Endodermal cell (in vitro differentiated cells): Measurements from ENCODE around the gene C2orf92. TPM values are rescaled to one million over a fixed set of nuclear protein-coding genes. Genes with fewer than 3 reads are reported as not detected.

ENCODE experiments used
- DNase-seq: peaks from one replicate; pipeline ENCODE4 v3.0.0-alpha.2; 2017
- H3K27ac ChIP-seq: 2 replicates; pipeline ENCODE4 v1.5.1; 2013; ENCODE audit warnings: mild to moderate bottlenecking, low read depth, low read length, moderate library complexity
- H3K27me3 ChIP-seq: 2 replicates; pipeline ENCODE4 v1.6.1; 2013; ENCODE audit warnings: mild to moderate bottlenecking, low read length, moderate library complexity; ENCODE audit not compliant: insufficient read depth, control insufficient read depth, poor library complexity, severe bottlenecking
- H3K36me3 ChIP-seq: 2 replicates; pipeline ENCODE4 v1.7.0; 2013; ENCODE audit warnings: mild to moderate bottlenecking, low read length, moderate library complexity; ENCODE audit not compliant: control insufficient read depth, insufficient read depth
- H3K4me1 ChIP-seq: one replicate; pipeline ENCODE4 v1.7.0; 2013; ENCODE audit warnings: low read length; ENCODE audit not compliant: control insufficient read depth, insufficient read depth
- H3K4me3 ChIP-seq: 2 replicates; pipeline ENCODE4 v1.5.1; 2013; ENCODE audit warnings: mild to moderate bottlenecking, low read length, moderate library complexity
- H3K9ac ChIP-seq: 2 replicates; pipeline ENCODE4 v1.6.1; 2013; ENCODE audit warnings: mild to moderate bottlenecking, low read length, moderate library complexity; ENCODE audit not compliant: poor library complexity, severe bottlenecking; ENCODE audit errors: extremely low read depth
- H3K9me3 ChIP-seq: 2 replicates; pipeline ENCODE4 v1.6.1; 2013; ENCODE audit warnings: mild to moderate bottlenecking, low read length, moderate library complexity; ENCODE audit not compliant: control insufficient read depth
- H3K27ac Mint-ChIP-seq: 2 replicates; pipeline ENCODE4 v1.8.0; 2020; ENCODE audit warnings: mixed read lengths
- H3K27me3 Mint-ChIP-seq: 2 replicates; pipeline ENCODE4 v1.8.0; 2021; ENCODE audit warnings: mild to moderate bottlenecking, mixed read lengths; ENCODE audit not compliant: insufficient read depth
- H3K36me3 Mint-ChIP-seq: 2 replicates; pipeline ENCODE4 v1.8.0; 2020; ENCODE audit warnings: low read depth, mixed read lengths
- H3K4me1 Mint-ChIP-seq: 2 replicates; pipeline ENCODE4 v1.8.0; 2020; ENCODE audit warnings: mixed read lengths
- H3K4me3 Mint-ChIP-seq: 2 replicates; pipeline ENCODE4 v1.8.0; 2020; ENCODE audit warnings: mild to moderate bottlenecking, moderate library complexity, mixed read lengths
- H3K9me3 Mint-ChIP-seq: 2 replicates; pipeline ENCODE4 v1.8.0; 2020; ENCODE audit warnings: mild to moderate bottlenecking, mixed read lengths
- CTCF ChIP-seq: fragments of 200-600 bp; sonication (generic); conservative IDR thresholded peaks from 2 replicates; pipeline ENCODE4 v1.5.0; 2021; ENCODE audit warnings: antibody characterized with exemption, mild to moderate bottlenecking
- WGBS, 2 experiments: methylation state at CpG; one replicate each; pipeline versions ENCODE4 v1.1.5 to v1.1.7; 2013; ENCODE audit warnings: missing lambda C conversion rate in 2 of 2, mixed read lengths in 1 of 2; ENCODE audit not compliant: insufficient coverage in 1 of 2, insufficient read length in 1 of 2; 5-methylcytosine and 5-hydroxymethylcytosine counted together
- total RNA-seq, 2 donors: library from RNA; stranded (reverse); fragmentation: NEBNext Ultra II Directional in 1 of 2; extraction: Animal tissue kit (Norgen Biotek cat#: 25700) in 1 of 2; gene quantifications; 2 replicates in 1 of 2; 3 replicates in 1 of 2; pipeline ENCODE4 v1.2.1, GENCODE V29; 2021

Gene C2orf92
- total RNA-seq, 2 donors from 2014 or later, result 12.5 to 17.4 TPM

- Mint-ChIP-seq H3K27me3 (no peaks in the 10 kb centered on the region), H3K4me1 (peaks cover 21% of the 10 kb centered on the region), H3K27ac (no peak overlapping the region), H3K4me3 (no peak overlapping the region), H3K36me3 (no peaks in the 10 kb centered on the region), H3K9me3 (no peaks in the 10 kb centered on the region)
- no peaks in the 10 kb centered on the region for H3K36me3 ChIP-seq
- no peak for DNase-seq
- 91 to 93% methylated on average over 13 to 19 of the region's 19 CpGs for WGBS, 2 experiments
- H3K4me1 ChIP-seq, result peaks cover 2% of the 10 kb centered on the region
- H3K27ac ChIP-seq, result no peak overlapping the region
- no peak overlapping the region for H3K9ac ChIP-seq
- no peak for TF ChIP-seq CTCF
- no peaks in the 10 kb centered on the region for H3K9me3 ChIP-seq
- H3K4me3 ChIP-seq, result no peak overlapping the region
- H3K27me3 ChIP-seq, result no peaks in the 10 kb centered on the region
Measured at GRCh38 chr2:97702731-97703470, 33.4 kb downstream of the C2orf92 start.

GRCh38 chr2:97703741-97704140 is 34.2 kb downstream of the C2orf92 start:
- H3K4me1 Mint-ChIP-seq, result peaks cover 13% of the 10 kb centered on the region
- DNase-seq, result no peak
- no peak overlapping the region for H3K9ac ChIP-seq
- H3K36me3 ChIP-seq, result no peaks in the 10 kb centered on the region
- H3K4me3 ChIP-seq, result no peak overlapping the region
- no peak overlapping the region for H3K27ac Mint-ChIP-seq
- H3K27me3 Mint-ChIP-seq, result no peaks in the 10 kb centered on the region
- H3K9me3 Mint-ChIP-seq, result no peaks in the 10 kb centered on the region
- WGBS, 2 experiments, result 67 to 84% methylated on average over 1 to 2 of the region's 3 CpGs
- H3K9me3 ChIP-seq, result no peaks in the 10 kb centered on the region
- no peak overlapping the region for H3K4me3 Mint-ChIP-seq
- H3K4me1 ChIP-seq, result peaks cover 2% of the 10 kb centered on the region
- H3K27me3 ChIP-seq, result no peaks in the 10 kb centered on the region
- no peak overlapping the region for H3K27ac ChIP-seq
- TF ChIP-seq CTCF, result no peak
- no peaks in the 10 kb centered on the region for H3K36me3 Mint-ChIP-seq

GRCh38 chr2:97704989-97705388 is 35.5 kb downstream of the C2orf92 start:
- DNase-seq, result no peak

More at GRCh38 chr2:97704989-97705388, 35.5 kb downstream of the C2orf92 start:
- Mint-ChIP-seq H3K36me3 (peaks cover under 1% of the 10 kb centered on the region), H3K9me3 (peaks cover under 1% of the 10 kb centered on the region), H3K27ac (no peak overlapping the region), H3K4me3 (no peak overlapping the region), H3K4me1 (peaks cover 9% of the 10 kb centered on the region), H3K27me3 (no peaks in the 10 kb centered on the region)
- Histone ChIP-seq H3K4me3 (no peak overlapping the region), H3K9ac (no peak overlapping the region), H3K9me3 (no peaks in the 10 kb centered on the region), H3K27me3 (no peaks in the 10 kb centered on the region), H3K4me1 (no peaks in the 10 kb centered on the region), H3K36me3 (no peaks in the 10 kb centered on the region), H3K27ac (no peak overlapping the region)
- 94 to 100% methylated on average over 1 to 5 of the region's 5 CpGs for WGBS, 2 experiments
- TF ChIP-seq CTCF, result no peak
